Measurements from ENCODE around the gene CPNE6. TPM values are rescaled to one million over a fixed set of nuclear protein-coding genes. Genes with fewer than 3 reads are reported as not detected.

The CPNE6 gene
- total RNA-seq, 1 experiment from 2014 or later: not detected

DNA sequence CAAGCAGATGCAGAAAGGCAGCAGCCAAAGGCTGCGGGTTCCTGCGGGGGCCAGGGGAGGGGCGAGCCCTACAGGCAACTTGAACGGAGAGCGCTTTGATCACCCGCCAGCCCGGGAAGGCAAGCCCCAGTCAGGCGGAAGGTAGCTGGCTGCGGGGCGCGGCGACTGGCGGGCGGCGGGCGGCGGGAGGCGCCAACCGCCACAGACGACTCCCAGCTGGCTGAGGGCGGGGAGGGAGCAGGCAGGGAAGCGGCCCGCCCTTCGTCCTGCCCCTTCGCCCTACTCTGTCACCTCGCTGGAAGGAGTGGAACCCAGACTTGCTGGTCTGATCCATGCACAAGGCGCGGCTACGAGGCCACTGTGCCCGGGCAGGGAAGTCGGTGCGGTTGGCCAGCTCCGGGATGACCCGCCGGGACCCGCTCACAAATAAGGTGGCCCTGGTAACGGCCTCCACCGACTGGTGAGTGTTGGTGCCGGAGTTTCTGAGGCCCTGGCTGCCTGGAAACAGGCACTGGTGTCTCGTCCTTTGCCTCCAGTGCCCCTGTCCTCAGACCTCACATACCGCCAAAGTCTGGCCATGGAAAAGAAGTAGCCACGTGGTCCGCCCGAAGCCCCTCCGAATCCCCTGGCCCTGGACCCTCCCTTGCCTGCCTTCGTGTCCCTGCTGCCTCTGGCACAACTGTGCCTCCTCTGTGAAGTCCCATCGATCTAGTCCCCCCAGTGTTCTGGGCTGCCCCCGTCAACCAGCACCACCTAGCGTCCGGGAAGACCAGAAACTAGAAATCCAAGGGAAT is 35.0 kb upstream of the CPNE6 start:
- H2AFZ ChIP-seq (ENCODE audit: low read depth, low read length, poor library complexity, severe bottlenecking): peak overlapping the region; percentile 33
- ChIA-PET CTCF (interaction anchor here (1.0 kb wide), 1 partner anchor 72 kb away, joined by 3 read pairs; no protein-coding TSS in a partner anchor), POLR2A (interaction anchor here (1.2 kb wide), 1 partner anchor 110 kb away, joined by 3 read pairs; the partner anchor contains the start of gene PSME2), RAD21 (ENCODE audit: low non-redundant PET in 1 of 2, low total read pairs in 2 of 2, uncharacterized antibody in 2 of 2, unreplicated experiment in 2 of 2) (interaction anchor here in 1 of 2 experiments (0.6 kb wide), 1 partner anchor 73 kb away, joined by 4 read pairs; no protein-coding TSS in a partner anchor)
- H4K20me1 ChIP-seq (ENCODE audit: insufficient read depth): no peaks in the 10 kb centered on the region
- no peaks in the 10 kb centered on the region for H3K9me2 ChIP-seq (ENCODE audit: insufficient read depth)
- H3K9me3 ChIP-seq (ENCODE audit: control insufficient read depth in 1 of 2, insufficient read depth in 1 of 2, low read depth in 1 of 2, low read length in 2 of 2): peaks cover 0 to 9% of the 10 kb centered on the region in 2 experiments; a peak in 1 of 4 replicates
- H3K4me3 ChIP-seq (replicated peaks in 1 of 2; ENCODE audit: low read depth in 1 of 2, low read length in 2 of 2): peak overlapping the region; percentile 63 to 70
- peak overlapping the region; percentile 89 for H3K4me2 ChIP-seq (ENCODE audit: low read length)
- intact Hi-C loops (cut with micrococcal nuclease): loop anchor here (5.0 kb wide), 1 partner anchor 49 kb away; the partner anchor contains the start of gene DHRS4L2
- peaks cover 11 to 26% of the 10 kb centered on the region in 2 experiments; a peak in 3 of 4 replicates for H3K4me1 ChIP-seq (ENCODE audit: control insufficient read depth in 1 of 2, insufficient read depth in 2 of 2, low read length in 2 of 2)
- no peaks in the 10 kb centered on the region for H3K27me3 ChIP-seq (ENCODE audit: insufficient read depth, low read length)
- DNase-seq (ENCODE audit: low read depth, low spot score) (peak; percentile 65), ATAC-seq (peak; percentile 91)
- TSS peak; percentile 85 for BruUV-seq (replicated peaks)
- H3K27ac ChIP-seq (ENCODE audit: low read depth, low read length): peak overlapping the region; percentile 94
- H3K79me2 ChIP-seq (ENCODE audit: insufficient read depth, low read length): no peaks in the 10 kb centered on the region
- H3K9ac ChIP-seq (ENCODE audit: low read length): peak overlapping the region; percentile 70
- H3K36me3 ChIP-seq (ENCODE audit: control insufficient read depth in 1 of 2, insufficient read depth in 2 of 2, low read length in 2 of 2): no peaks in the 10 kb centered on the region
- TF ChIP-seq EZH2phosphoT487 (IDR thresholded peaks at IDR 0.05; ENCODE audit: borderline replicate concordance) (no peak), JUND (IDR thresholded peaks at IDR 0.05) (no peak), YY1 (IDR thresholded peaks at IDR 0.05; ENCODE audit: extremely low read depth, insufficient replicate concordance, low read depth, low read length) (peak; percentile 69), POLR2AphosphoS5 (IDR thresholded peaks at IDR 0.05; ENCODE audit: low read depth, low read length) (peak; percentile 88), ELF1 (IDR thresholded peaks at IDR 0.05; ENCODE audit: borderline replicate concordance, low read depth) (no peak), POLR2A (IDR thresholded peaks at IDR 0.05; ENCODE audit: borderline replicate concordance, extremely low read depth, insufficient read depth, insufficient read length) (peak; percentile 72), EGR1 (IDR thresholded peaks at IDR 0.05; ENCODE audit: low read depth) (no peak), CEBPB (IDR thresholded peaks at IDR 0.05; ENCODE audit: low read depth) (no peak), ZNF274 (IDR thresholded peaks at IDR 0.05; ENCODE audit: low read depth, low read length) (no peak), SRF (IDR thresholded peaks at IDR 0.05; ENCODE audit: low read depth) (no peak), FOSL1 (IDR thresholded peaks at IDR 0.05; ENCODE audit: low read depth) (no peak), SP1 (IDR thresholded peaks at IDR 0.05; ENCODE audit: low read depth) (no peak), CBX3 (IDR thresholded peaks at IDR 0.05; ENCODE audit: low read depth) (peak; percentile 60), RAD21 (IDR thresholded peaks at IDR 0.05; ENCODE audit: low read depth) (peak; percentile 54), EZH2 (IDR thresholded peaks at IDR 0.05) (no peak), TCF7L2 (IDR thresholded peaks at IDR 0.05; ENCODE audit: borderline replicate concordance, extremely low read depth, insufficient read depth, insufficient read length) (peak; percentile 92)
- TF ChIP-seq, protein P1, sequence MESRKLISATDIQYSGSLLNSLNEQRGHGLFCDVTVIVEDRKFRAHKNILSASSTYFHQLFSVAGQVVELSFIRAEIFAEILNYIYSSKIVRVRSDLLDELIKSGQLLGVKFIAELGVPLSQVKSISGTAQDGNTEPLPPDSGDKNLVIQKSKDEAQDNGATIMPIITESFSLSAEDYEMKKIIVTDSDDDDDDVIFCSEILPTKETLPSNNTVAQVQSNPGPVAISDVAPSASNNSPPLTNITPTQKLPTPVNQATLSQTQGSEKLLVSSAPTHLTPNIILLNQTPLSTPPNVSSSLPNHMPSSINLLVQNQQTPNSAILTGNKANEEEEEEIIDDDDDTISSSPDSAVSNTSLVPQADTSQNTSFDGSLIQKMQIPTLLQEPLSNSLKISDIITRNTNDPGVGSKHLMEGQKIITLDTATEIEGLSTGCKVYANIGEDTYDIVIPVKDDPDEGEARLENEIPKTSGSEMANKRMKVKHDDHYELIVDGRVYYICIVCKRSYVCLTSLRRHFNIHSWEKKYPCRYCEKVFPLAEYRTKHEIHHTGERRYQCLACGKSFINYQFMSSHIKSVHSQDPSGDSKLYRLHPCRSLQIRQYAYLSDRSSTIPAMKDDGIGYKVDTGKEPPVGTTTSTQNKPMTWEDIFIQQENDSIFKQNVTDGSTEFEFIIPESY (IDR thresholded peaks at IDR 0.05; ENCODE audit: extremely low read depth, insufficient replicate concordance, low read length): no peak
- TF ChIP-seq, protein P2, sequence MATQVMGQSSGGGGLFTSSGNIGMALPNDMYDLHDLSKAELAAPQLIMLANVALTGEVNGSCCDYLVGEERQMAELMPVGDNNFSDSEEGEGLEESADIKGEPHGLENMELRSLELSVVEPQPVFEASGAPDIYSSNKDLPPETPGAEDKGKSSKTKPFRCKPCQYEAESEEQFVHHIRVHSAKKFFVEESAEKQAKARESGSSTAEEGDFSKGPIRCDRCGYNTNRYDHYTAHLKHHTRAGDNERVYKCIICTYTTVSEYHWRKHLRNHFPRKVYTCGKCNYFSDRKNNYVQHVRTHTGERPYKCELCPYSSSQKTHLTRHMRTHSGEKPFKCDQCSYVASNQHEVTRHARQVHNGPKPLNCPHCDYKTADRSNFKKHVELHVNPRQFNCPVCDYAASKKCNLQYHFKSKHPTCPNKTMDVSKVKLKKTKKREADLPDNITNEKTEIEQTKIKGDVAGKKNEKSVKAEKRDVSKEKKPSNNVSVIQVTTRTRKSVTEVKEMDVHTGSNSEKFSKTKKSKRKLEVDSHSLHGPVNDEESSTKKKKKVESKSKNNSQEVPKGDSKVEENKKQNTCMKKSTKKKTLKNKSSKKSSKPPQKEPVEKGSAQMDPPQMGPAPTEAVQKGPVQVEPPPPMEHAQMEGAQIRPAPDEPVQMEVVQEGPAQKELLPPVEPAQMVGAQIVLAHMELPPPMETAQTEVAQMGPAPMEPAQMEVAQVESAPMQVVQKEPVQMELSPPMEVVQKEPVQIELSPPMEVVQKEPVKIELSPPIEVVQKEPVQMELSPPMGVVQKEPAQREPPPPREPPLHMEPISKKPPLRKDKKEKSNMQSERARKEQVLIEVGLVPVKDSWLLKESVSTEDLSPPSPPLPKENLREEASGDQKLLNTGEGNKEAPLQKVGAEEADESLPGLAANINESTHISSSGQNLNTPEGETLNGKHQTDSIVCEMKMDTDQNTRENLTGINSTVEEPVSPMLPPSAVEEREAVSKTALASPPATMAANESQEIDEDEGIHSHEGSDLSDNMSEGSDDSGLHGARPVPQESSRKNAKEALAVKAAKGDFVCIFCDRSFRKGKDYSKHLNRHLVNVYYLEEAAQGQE (IDR thresholded peaks at IDR 0.05; ENCODE audit: low read depth): no peak
- TF ChIP-seq, protein P3, sequence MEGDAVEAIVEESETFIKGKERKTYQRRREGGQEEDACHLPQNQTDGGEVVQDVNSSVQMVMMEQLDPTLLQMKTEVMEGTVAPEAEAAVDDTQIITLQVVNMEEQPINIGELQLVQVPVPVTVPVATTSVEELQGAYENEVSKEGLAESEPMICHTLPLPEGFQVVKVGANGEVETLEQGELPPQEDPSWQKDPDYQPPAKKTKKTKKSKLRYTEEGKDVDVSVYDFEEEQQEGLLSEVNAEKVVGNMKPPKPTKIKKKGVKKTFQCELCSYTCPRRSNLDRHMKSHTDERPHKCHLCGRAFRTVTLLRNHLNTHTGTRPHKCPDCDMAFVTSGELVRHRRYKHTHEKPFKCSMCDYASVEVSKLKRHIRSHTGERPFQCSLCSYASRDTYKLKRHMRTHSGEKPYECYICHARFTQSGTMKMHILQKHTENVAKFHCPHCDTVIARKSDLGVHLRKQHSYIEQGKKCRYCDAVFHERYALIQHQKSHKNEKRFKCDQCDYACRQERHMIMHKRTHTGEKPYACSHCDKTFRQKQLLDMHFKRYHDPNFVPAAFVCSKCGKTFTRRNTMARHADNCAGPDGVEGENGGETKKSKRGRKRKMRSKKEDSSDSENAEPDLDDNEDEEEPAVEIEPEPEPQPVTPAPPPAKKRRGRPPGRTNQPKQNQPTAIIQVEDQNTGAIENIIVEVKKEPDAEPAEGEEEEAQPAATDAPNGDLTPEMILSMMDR (IDR thresholded peaks at IDR 0.05 in 2 of 3, conservative IDR thresholded peaks at IDR 0.05 in 1 of 3; ENCODE audit: borderline replicate concordance in 1 of 3, insufficient read depth in 1 of 3, low read depth in 2 of 3, low read length in 2 of 3): peak; percentile 50 to 88 (median 79); a peak in 5 of 6 replicates

All from HCT116 (cell line).